Astrocyte (in vitro differentiated cells and primary cell): ENCODE data around the gene FMN2. TPM values are rescaled to one million over a fixed set of nuclear protein-coding genes. Genes with fewer than 3 reads are reported as not detected.

Experiments used
- DNase-seq: peaks from one replicate; pipeline ENCODE4 v3.0.0-alpha.2; 2010; ENCODE audit warnings: low read depth
- FAIRE-seq: peaks from 2 replicates; lab custom pipeline; 2011; peaks lifted over from hg19 to GRCh38; lab: Jason Lieb, UNC
- H2AFZ ChIP-seq: 2 replicates; pipeline ENCODE4 v1.6.0; 2012; ENCODE audit warnings: low read depth, low read length, inconsistent platforms
- H3K27ac ChIP-seq: 2 replicates; pipeline ENCODE4 v1.5.1; 2011; ENCODE audit warnings: low read depth, low read length, inconsistent platforms
- H3K27me3 ChIP-seq: 2 replicates; pipeline ENCODE4 v1.6.0; 2011; ENCODE audit warnings: low read length, inconsistent platforms; ENCODE audit not compliant: insufficient read depth
- H3K36me3 ChIP-seq: 2 replicates; pipeline ENCODE4 v1.5.1; 2011; ENCODE audit warnings: low read length, inconsistent platforms; ENCODE audit not compliant: insufficient read depth
- H3K4me1 ChIP-seq: 2 replicates; pipeline ENCODE4 v1.5.1; 2011; ENCODE audit warnings: low read length, inconsistent platforms; ENCODE audit not compliant: insufficient read depth
- H3K4me2 ChIP-seq: 2 replicates; pipeline ENCODE4 v1.6.0; 2012; ENCODE audit warnings: low read length, inconsistent platforms
- H3K4me3 ChIP-seq: 2 replicates; pipeline ENCODE4 v1.5.1; 2011; ENCODE audit warnings: low read depth, mild to moderate bottlenecking, low read length, inconsistent platforms; ENCODE audit not compliant: insufficient read depth
- H3K79me2 ChIP-seq: 2 replicates; pipeline ENCODE4 v1.6.0; 2012; ENCODE audit warnings: mild to moderate bottlenecking, low read length, inconsistent platforms; ENCODE audit not compliant: insufficient read depth
- H3K9ac ChIP-seq: 2 replicates; pipeline ENCODE4 v1.6.0; 2012; ENCODE audit warnings: mild to moderate bottlenecking, low read length, inconsistent platforms
- H3K9me3 ChIP-seq: 2 replicates; pipeline ENCODE4 v1.5.1; 2012; ENCODE audit warnings: low read depth, mild to moderate bottlenecking, low read length, inconsistent platforms; ENCODE audit not compliant: insufficient read depth
- H4K20me1 ChIP-seq: 2 replicates; pipeline ENCODE4 v1.6.0; 2012; ENCODE audit warnings: low read length, inconsistent platforms; ENCODE audit not compliant: insufficient read depth
- H3K27ac Mint-ChIP-seq: one replicate; pipeline ENCODE4 v1.8.0; 2021; ENCODE audit warnings: mild to moderate bottlenecking, mixed read lengths; ENCODE audit not compliant: unreplicated experiment
- H3K27me3 Mint-ChIP-seq: one replicate; pipeline ENCODE4 v1.8.0; 2021; ENCODE audit warnings: low read depth, mixed read lengths; ENCODE audit not compliant: unreplicated experiment
- H3K36me3 Mint-ChIP-seq: one replicate; pipeline ENCODE4 v1.8.0; 2021; ENCODE audit warnings: low read depth, mixed read lengths; ENCODE audit not compliant: unreplicated experiment
- H3K4me1 Mint-ChIP-seq: one replicate; pipeline ENCODE4 v1.8.0; 2021; ENCODE audit warnings: low read depth, mixed read lengths; ENCODE audit not compliant: unreplicated experiment
- H3K4me3 Mint-ChIP-seq: one replicate; pipeline ENCODE4 v1.8.0; 2021; ENCODE audit warnings: mild to moderate bottlenecking, moderate library complexity, mixed read lengths; ENCODE audit not compliant: unreplicated experiment
- H3K9me3 Mint-ChIP-seq: one replicate; pipeline ENCODE4 v1.8.0; 2021; ENCODE audit warnings: mild to moderate bottlenecking, mixed read lengths; ENCODE audit not compliant: unreplicated experiment
- EZH2 ChIP-seq: IDR thresholded peaks from 2 replicates; pipeline ENCODE4 v1.6.1; 2012; ENCODE audit warnings: mild to moderate bottlenecking, low read length, inconsistent platforms; ENCODE audit not compliant: insufficient read depth
- total RNA-seq: library from RNA; stranded (reverse); gene quantifications from 2 replicates; pipeline ENCODE4 v1.2.1, GENCODE V29; 2021
- TF ChIP-seq, protein P1 (sequence below): IDR thresholded peaks from 2 replicates; pipeline ENCODE4 v1.5.1; 2011; ENCODE audit warnings: low read depth, mild to moderate bottlenecking, inconsistent platforms, low read length, moderate library complexity; ENCODE audit not compliant: insufficient read depth

Gene FMN2
- total RNA-seq, 1 donor from 2014 or later: 2.4 TPM

DNA sequence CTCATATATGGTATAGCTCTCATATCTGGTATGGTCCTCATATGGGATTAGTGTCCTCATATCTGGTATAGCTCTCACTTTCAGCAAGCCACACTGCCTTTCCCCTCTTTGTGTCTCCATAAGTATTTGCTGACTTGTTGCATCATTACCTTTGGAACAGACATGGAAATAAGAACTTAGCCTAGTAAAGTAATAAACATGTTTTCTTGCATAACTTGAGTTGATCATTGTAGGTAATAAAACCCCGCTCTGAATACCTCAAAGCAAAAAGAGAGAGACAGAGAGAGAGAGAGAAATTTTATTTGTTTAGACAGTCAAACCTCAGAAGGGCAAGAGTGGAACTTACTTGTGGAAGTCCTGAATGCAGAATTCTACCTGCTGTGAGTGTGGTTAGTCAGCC is 350.0 kb downstream of the FMN2 start:
- no peak for DNase-seq
- no peak overlapping the region for H3K27ac ChIP-seq
- Mint-ChIP-seq H3K27me3 (peaks cover 4% of the 10 kb centered on the region), H3K9me3 (no peaks in the 10 kb centered on the region), H3K27ac (no peak overlapping the region), H3K36me3 (peaks cover 3% of the 10 kb centered on the region), H3K4me1 (no peaks in the 10 kb centered on the region), H3K4me3 (no peak overlapping the region)
- no peak overlapping the region for H3K9ac ChIP-seq
- H3K4me2 ChIP-seq: no peak overlapping the region
- no peak overlapping the region for H3K4me3 ChIP-seq
- no peaks in the 10 kb centered on the region for H3K79me2 ChIP-seq
- H2AFZ ChIP-seq: no peak overlapping the region
- no peaks in the 10 kb centered on the region for H3K36me3 ChIP-seq
- H3K4me1 ChIP-seq: no peaks in the 10 kb centered on the region
- no peaks in the 10 kb centered on the region for H4K20me1 ChIP-seq
- TF ChIP-seq EZH2: no peak
- TF ChIP-seq, protein P1, sequence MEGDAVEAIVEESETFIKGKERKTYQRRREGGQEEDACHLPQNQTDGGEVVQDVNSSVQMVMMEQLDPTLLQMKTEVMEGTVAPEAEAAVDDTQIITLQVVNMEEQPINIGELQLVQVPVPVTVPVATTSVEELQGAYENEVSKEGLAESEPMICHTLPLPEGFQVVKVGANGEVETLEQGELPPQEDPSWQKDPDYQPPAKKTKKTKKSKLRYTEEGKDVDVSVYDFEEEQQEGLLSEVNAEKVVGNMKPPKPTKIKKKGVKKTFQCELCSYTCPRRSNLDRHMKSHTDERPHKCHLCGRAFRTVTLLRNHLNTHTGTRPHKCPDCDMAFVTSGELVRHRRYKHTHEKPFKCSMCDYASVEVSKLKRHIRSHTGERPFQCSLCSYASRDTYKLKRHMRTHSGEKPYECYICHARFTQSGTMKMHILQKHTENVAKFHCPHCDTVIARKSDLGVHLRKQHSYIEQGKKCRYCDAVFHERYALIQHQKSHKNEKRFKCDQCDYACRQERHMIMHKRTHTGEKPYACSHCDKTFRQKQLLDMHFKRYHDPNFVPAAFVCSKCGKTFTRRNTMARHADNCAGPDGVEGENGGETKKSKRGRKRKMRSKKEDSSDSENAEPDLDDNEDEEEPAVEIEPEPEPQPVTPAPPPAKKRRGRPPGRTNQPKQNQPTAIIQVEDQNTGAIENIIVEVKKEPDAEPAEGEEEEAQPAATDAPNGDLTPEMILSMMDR: no peak
- no peaks in the 10 kb centered on the region for H3K27me3 ChIP-seq
- no peak for FAIRE-seq
- H3K9me3 ChIP-seq: no peaks in the 10 kb centered on the region

DNA sequence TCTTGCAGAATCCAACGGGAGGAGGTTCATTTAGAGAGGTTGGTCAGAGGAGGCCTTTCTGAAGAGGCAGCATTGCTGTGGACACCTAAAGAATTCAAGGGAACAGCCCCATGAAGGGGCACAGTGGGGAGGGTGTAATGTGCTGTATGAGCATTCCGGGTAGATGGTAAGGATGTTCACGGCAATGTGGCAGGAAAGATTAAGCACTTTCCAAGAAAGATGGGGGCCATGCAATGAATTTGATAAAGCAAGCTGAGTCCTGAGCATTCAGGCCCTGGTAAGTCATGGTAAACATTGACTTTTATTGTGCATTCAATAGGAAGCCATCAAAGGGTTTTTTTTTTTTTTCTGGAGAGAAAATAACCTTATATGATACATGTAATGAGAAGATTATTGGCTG is 353.7 kb downstream of the FMN2 start:
- no peak for TF ChIP-seq EZH2
- TF ChIP-seq, protein P1: no peak
- FAIRE-seq (no peak), DNase-seq (no peak)
- peaks cover under 1% of the 10 kb centered on the region for H3K27me3 Mint-ChIP-seq
- Histone ChIP-seq H2AFZ (no peak overlapping the region), H3K9me3 (no peaks in the 10 kb centered on the region), H3K36me3 (no peaks in the 10 kb centered on the region), H3K27me3 (no peaks in the 10 kb centered on the region), H3K4me1 (no peaks in the 10 kb centered on the region), H3K4me2 (no peak overlapping the region), H3K27ac (no peak overlapping the region), H3K4me3 (no peak overlapping the region), H3K79me2 (no peaks in the 10 kb centered on the region), H4K20me1 (no peaks in the 10 kb centered on the region), H3K9ac (no peak overlapping the region)
- no peak overlapping the region for H3K4me3 Mint-ChIP-seq
- peaks cover 3% of the 10 kb centered on the region for H3K36me3 Mint-ChIP-seq
- no peaks in the 10 kb centered on the region for H3K9me3 Mint-ChIP-seq
- H3K4me1 Mint-ChIP-seq: no peaks in the 10 kb centered on the region
- no peak overlapping the region for H3K27ac Mint-ChIP-seq

DNA sequence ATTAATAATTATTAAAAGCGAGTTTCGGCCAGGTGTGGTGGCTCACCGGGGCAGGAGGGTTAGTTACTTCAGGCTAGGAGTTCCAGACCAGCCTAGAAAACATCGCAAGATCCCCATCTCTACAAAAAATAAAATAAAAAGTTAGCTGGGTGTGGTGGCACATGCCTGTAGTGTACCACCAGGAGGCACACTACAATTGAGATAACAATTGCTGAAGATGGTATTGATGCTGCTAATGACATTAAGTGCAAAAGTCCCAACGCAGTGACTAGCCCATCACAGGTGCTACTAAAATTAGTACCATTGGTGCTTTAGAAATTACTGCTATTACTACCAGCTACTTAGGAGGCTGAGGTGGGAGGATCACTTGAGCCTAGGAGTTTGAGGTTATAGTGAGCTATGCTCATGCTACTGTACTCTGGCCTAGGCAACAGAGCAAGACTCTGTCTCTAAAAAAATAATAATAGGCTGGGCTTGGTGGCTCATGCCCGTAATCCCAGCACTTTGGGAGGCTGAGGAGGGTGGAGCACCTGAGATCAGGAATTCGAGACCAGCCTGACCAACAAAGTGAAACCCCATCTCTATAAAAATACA is 363.6 kb downstream of the FMN2 start:
- no peak for FAIRE-seq
- no peak for TF ChIP-seq EZH2
- TF ChIP-seq, protein P1: peak; percentile 45
- H3K79me2 ChIP-seq: no peaks in the 10 kb centered on the region
- Mint-ChIP-seq H3K9me3 (peaks cover 1% of the 10 kb centered on the region), H3K4me1 (peaks cover 4% of the 10 kb centered on the region), H3K36me3 (no peaks in the 10 kb centered on the region), H3K27ac (no peak overlapping the region), H3K27me3 (no peaks in the 10 kb centered on the region), H3K4me3 (no peak overlapping the region)
- no peaks in the 10 kb centered on the region for H3K4me1 ChIP-seq
- no peak overlapping the region for H3K4me2 ChIP-seq
- H3K27me3 ChIP-seq: no peaks in the 10 kb centered on the region
- H3K9me3 ChIP-seq: no peaks in the 10 kb centered on the region
- no peak for DNase-seq
- no peak overlapping the region for H2AFZ ChIP-seq
- no peak overlapping the region for H3K27ac ChIP-seq
- no peak overlapping the region for H3K9ac ChIP-seq
- no peaks in the 10 kb centered on the region for H3K36me3 ChIP-seq
- no peaks in the 10 kb centered on the region for H4K20me1 ChIP-seq
- H3K4me3 ChIP-seq: no peak overlapping the region
